ENCODE results near the gene SPHKAP.

SPHKAP gene

DNA sequence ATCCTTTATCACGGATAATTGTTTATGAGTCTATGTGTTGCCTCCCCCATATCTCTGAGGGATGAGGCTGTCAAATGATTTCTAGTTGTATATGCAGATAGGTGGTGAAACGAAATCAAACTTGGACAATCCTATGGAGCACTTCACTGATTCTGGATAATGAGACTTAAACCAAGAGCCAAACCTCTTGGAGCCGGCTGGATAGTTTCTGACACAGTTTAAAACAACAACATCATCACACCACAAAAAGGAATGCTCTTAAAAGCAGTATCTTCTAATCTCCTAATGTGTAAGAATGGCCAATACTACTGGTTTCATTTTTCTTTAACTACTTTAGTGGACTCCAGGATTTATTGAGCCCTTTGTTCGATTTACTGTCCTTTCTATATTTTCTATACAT is 36.5 kb downstream of the SPHKAP start:
- Histone ChIP-seq H3K36me3 (ENCODE audit: control insufficient read depth, insufficient read depth, low read length) (no peaks in the 10 kb centered on the region), H3K27me3 (ENCODE audit: control insufficient read depth, insufficient read depth, low read length) (no peaks in the 10 kb centered on the region), H3K27ac (ENCODE audit: low read depth, low read length) (no peak overlapping the region), H3K9me3 (ENCODE audit: control insufficient read depth, insufficient read depth, low read depth, low read length) (no peaks in the 10 kb centered on the region), H3K4me3 (ENCODE audit: low read depth, low read length) (no peak overlapping the region), H3K9ac (ENCODE audit: low read length) (no peak overlapping the region), H3K4me1 (ENCODE audit: control insufficient read depth, insufficient read depth, low read length) (no peaks in the 10 kb centered on the region)

DNA sequence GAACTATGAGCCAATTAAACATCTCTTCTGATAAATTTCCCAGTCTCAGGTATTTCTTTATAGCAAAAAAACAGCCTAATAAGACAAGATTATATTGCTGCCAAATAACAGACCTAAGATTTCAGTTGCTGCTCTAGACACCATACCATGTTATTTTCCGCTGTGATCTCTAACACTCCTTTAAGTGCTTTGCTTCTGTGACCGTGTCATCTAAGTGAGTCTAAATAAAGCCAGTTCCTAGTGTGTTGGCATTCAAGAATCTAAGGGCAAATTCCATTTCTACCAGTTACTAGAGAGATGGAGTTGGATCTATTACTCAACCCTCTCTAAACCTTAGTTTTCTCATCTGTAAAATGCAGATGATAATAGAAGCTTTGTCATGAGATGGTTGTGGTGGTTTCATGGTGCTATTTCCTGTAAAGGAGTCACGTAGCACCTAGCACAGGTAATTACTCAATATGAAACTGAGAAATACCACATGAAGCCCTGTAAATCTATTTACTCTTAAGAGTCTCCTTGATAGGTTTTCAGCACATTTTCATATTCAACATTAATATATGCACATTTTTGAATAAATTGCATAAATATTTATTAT is 40.5 kb downstream of the SPHKAP start:
- Histone ChIP-seq H3K4me3 (ENCODE audit: low read depth, low read length) (no peak overlapping the region), H3K9ac (ENCODE audit: low read length) (no peak overlapping the region), H3K9me3 (ENCODE audit: control insufficient read depth, insufficient read depth, low read depth, low read length) (no peaks in the 10 kb centered on the region), H3K27me3 (ENCODE audit: control insufficient read depth, insufficient read depth, low read length) (no peaks in the 10 kb centered on the region), H3K4me1 (ENCODE audit: control insufficient read depth, insufficient read depth, low read length) (no peaks in the 10 kb centered on the region), H3K27ac (ENCODE audit: low read depth, low read length) (no peak overlapping the region), H3K36me3 (ENCODE audit: control insufficient read depth, insufficient read depth, low read length) (no peaks in the 10 kb centered on the region)

DNA sequence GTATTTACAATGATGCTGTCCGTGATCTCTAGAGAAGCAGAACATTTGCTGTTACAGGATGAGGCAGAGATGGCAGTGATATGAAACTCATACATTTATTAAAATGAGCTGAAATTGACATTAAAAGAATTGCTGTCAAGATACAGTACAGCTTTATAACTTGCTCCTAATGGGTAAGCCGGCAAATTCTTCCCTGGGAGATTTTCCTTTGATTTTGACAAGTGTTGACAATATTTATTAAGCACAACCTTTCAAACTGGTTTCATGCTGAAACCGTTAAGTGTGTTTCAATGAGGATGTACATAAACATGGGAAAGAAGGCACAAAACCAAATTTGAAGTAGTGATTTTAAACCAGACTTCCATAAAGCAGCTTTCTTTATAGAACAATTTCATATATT is 45.5 kb downstream of the SPHKAP start:
- no peaks in the 10 kb centered on the region for H3K9me3 ChIP-seq (ENCODE audit: control insufficient read depth, insufficient read depth, low read depth, low read length)
- no peaks in the 10 kb centered on the region for H3K36me3 ChIP-seq (ENCODE audit: control insufficient read depth, insufficient read depth, low read length)
- H3K9ac ChIP-seq (ENCODE audit: low read length): no peak overlapping the region
- no peak overlapping the region for H3K4me3 ChIP-seq (ENCODE audit: low read depth, low read length)
- H3K27ac ChIP-seq (ENCODE audit: low read depth, low read length): no peak overlapping the region
- H3K27me3 ChIP-seq (ENCODE audit: control insufficient read depth, insufficient read depth, low read length): no peaks in the 10 kb centered on the region
- no peaks in the 10 kb centered on the region for H3K4me1 ChIP-seq (ENCODE audit: control insufficient read depth, insufficient read depth, low read length)

DNA sequence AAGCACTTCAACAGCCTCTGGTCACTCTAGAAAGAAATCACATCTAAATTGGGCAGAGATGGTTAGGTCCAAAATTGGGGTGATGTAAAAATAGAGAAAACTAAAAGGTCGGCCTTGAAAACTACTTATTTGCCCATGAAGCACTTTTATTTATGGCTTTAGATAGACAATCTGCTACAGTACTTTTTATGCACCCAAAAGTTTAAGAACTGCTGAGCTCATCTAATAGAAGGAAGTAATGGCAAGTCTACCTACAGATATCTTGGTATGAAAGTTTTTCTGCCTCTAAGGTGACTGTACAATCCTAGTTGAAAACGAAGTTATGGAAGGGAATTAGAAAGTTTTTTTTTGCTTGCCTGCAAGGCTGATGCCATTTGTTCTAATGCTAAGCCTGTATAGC is 46.2 kb downstream of the SPHKAP start:
- no peaks in the 10 kb centered on the region for H3K4me1 ChIP-seq (ENCODE audit: control insufficient read depth, insufficient read depth, low read length)
- no peak overlapping the region for H3K27ac ChIP-seq (ENCODE audit: low read depth, low read length)
- H3K9ac ChIP-seq (ENCODE audit: low read length): no peak overlapping the region
- H3K4me3 ChIP-seq (ENCODE audit: low read depth, low read length): no peak overlapping the region
- H3K27me3 ChIP-seq (ENCODE audit: control insufficient read depth, insufficient read depth, low read length): no peaks in the 10 kb centered on the region
- H3K9me3 ChIP-seq (ENCODE audit: control insufficient read depth, insufficient read depth, low read depth, low read length): no peaks in the 10 kb centered on the region
- H3K36me3 ChIP-seq (ENCODE audit: control insufficient read depth, insufficient read depth, low read length): no peaks in the 10 kb centered on the region

DNA sequence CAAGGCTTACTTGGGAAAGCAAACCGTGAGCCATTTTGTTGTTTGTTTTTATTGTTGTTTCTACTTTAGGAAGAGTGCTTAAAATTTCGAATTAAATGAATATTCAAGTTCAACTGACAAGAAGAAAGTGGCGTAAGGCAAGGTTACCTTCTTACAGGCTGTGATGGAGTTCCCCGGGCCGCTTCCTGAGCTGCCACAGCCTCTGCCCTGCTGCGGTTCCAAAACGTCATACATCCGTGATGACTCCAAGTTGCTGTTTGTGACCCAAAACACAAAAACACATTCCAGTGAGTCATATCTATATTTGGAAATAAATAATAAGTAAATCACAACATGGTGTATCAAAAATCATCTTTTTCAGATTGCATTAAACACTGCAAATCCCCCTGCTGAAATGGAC is 49.7 kb downstream of the SPHKAP start:
- no peak overlapping the region for H3K4me3 ChIP-seq (ENCODE audit: low read depth, low read length)
- H3K36me3 ChIP-seq (ENCODE audit: control insufficient read depth, insufficient read depth, low read length): no peaks in the 10 kb centered on the region
- no peak overlapping the region for H3K27ac ChIP-seq (ENCODE audit: low read depth, low read length)
- H3K9ac ChIP-seq (ENCODE audit: low read length): no peak overlapping the region
- H3K4me1 ChIP-seq (ENCODE audit: control insufficient read depth, insufficient read depth, low read length): no peaks in the 10 kb centered on the region
- no peaks in the 10 kb centered on the region for H3K27me3 ChIP-seq (ENCODE audit: control insufficient read depth, insufficient read depth, low read length)
- no peaks in the 10 kb centered on the region for H3K9me3 ChIP-seq (ENCODE audit: control insufficient read depth, insufficient read depth, low read depth, low read length)

DNA sequence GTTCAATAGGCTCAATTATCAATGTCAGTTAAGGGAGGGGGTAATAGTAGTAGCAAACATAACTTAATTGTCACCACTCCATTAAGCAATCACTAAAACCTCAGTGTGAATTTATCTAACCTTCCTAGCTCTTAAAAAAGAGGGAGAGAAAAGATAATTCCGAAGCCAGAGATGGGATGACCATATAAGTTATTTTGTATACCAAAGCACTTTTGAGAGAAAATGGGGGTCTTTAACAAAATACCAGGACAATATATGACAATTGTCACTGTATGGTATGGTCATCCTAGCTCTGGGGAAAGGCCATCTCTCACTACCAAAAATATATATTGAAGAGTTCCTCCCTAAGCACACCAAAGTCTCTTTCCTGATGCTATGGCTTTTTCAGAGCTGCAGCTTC is 55.1 kb downstream of the SPHKAP start:
- Histone ChIP-seq H3K4me1 (ENCODE audit: control insufficient read depth, insufficient read depth, low read length) (no peaks in the 10 kb centered on the region), H3K9me3 (ENCODE audit: control insufficient read depth, insufficient read depth, low read depth, low read length) (no peaks in the 10 kb centered on the region), H3K9ac (ENCODE audit: low read length) (no peak overlapping the region), H3K27me3 (ENCODE audit: control insufficient read depth, insufficient read depth, low read length) (no peaks in the 10 kb centered on the region), H3K4me3 (ENCODE audit: low read depth, low read length) (no peak overlapping the region), H3K36me3 (ENCODE audit: control insufficient read depth, insufficient read depth, low read length) (no peaks in the 10 kb centered on the region), H3K27ac (ENCODE audit: low read depth, low read length) (no peak overlapping the region)

DNA sequence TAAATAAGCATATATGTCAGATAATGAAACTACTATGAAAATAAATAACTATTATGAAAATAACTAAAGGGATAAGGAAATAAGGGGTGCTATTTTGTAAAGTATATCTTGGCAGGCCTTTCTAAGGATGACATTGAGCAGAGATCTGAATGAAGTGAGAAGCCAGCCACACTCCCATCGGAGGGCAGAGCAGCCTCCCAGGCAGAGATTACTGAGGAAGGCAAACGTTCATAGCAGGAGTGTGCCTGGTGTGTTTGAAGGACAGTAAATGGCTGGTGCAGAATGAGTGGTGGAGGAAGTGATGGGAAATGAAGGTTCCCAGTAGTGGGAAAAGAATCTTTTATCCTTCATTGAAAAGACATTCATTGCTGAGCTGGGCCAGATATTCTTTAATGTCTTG is 62.5 kb downstream of the SPHKAP start:
- Histone ChIP-seq H3K4me3 (ENCODE audit: low read depth, low read length) (no peak overlapping the region), H3K4me1 (ENCODE audit: control insufficient read depth, insufficient read depth, low read length) (no peaks in the 10 kb centered on the region), H3K9ac (ENCODE audit: low read length) (no peak overlapping the region), H3K27me3 (ENCODE audit: control insufficient read depth, insufficient read depth, low read length) (no peaks in the 10 kb centered on the region), H3K27ac (ENCODE audit: low read depth, low read length) (no peak overlapping the region), H3K9me3 (ENCODE audit: control insufficient read depth, insufficient read depth, low read depth, low read length) (no peaks in the 10 kb centered on the region), H3K36me3 (ENCODE audit: control insufficient read depth, insufficient read depth, low read length) (no peaks in the 10 kb centered on the region)

DNA sequence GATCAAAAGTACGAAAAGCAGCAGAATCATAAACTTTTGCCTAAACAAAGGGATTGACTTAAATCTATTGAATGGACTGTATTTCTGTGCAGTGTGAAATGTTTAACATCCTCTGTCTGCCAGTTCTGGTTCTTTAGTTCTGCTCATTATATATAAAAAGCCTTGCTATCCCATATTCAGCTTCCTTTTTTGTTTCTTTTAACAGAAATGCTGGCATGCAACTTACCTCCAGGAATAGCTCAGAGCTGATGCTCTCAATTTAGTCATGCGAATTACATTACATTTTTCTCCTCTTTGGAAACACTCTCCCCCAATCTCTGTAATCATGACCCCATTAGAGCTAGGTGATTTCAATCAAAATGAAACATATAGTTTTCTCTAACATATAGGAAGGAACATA is 73.6 kb downstream of the SPHKAP start:
- Histone ChIP-seq H3K4me1 (ENCODE audit: control insufficient read depth, insufficient read depth, low read length) (no peaks in the 10 kb centered on the region), H3K36me3 (ENCODE audit: control insufficient read depth, insufficient read depth, low read length) (no peaks in the 10 kb centered on the region), H3K4me3 (ENCODE audit: low read depth, low read length) (no peak overlapping the region), H3K9me3 (ENCODE audit: control insufficient read depth, insufficient read depth, low read depth, low read length) (no peaks in the 10 kb centered on the region), H3K27me3 (ENCODE audit: control insufficient read depth, insufficient read depth, low read length) (no peaks in the 10 kb centered on the region), H3K27ac (ENCODE audit: low read depth, low read length) (no peak overlapping the region), H3K9ac (ENCODE audit: low read length) (no peak overlapping the region)

DNA sequence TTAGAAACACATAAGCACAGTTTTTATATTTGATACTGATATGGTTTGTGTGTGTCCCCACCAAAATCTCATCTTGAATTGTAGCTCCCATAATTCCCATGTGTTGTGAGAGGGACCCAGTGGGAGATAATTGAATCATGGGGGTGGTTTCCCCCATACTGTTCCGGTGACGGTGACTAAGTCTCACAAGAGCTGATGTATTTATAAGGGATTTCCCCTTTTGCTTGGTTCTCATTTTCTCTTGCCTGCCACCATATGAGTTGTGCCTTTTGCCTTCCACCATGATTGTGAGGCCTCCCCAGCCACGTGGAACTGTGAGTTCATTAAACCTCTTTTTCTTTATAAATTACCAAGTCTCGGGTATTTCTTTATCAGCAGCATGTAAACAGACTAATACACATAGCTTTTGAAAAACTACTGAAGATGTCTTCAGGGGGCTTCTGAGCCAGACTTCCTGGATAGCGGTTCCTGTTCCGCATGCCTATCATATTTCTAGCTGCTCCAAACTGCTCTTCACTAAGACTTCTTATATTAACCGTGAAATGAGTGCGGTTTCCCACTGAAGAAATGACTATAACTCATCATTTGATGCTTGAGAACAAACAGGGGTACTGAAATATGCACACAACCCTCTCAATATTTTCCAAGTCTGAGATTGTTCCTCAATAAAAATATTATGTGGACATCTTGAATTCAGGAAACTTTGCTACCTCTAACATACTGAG is 75.8 kb downstream of the SPHKAP start:
- no peaks in the 10 kb centered on the region for H3K9me3 ChIP-seq (ENCODE audit: control insufficient read depth, insufficient read depth, low read depth, low read length)

DNA sequence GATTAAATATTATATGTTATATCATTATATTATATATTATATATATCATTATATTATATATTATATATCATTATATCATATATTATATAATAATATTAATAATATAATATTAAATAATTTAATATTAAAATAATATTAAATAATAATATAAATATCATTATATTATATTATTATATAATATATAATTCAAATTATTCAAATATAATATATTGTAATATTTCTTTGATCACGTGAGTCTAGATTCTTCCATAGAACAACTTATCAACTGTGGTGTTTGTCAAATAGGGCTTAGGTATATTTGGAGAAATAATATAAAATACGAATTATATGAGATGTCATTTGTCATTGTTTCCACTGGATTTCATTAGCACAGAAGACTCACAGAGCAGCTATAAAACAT is 77.3 kb downstream of the SPHKAP start:
- Histone ChIP-seq H3K27ac (ENCODE audit: low read depth, low read length) (no peak overlapping the region), H3K4me3 (ENCODE audit: low read depth, low read length) (no peak overlapping the region), H3K9me3 (ENCODE audit: control insufficient read depth, insufficient read depth, low read depth, low read length) (no peaks in the 10 kb centered on the region), H3K9ac (ENCODE audit: low read length) (no peak overlapping the region), H3K4me1 (ENCODE audit: control insufficient read depth, insufficient read depth, low read length) (no peaks in the 10 kb centered on the region), H3K27me3 (ENCODE audit: control insufficient read depth, insufficient read depth, low read length) (no peaks in the 10 kb centered on the region), H3K36me3 (ENCODE audit: control insufficient read depth, insufficient read depth, low read length) (no peaks in the 10 kb centered on the region)

More for the DNA sequence above, 75.8 kb downstream of the SPHKAP start:
- no peak overlapping the region for H3K27ac ChIP-seq (ENCODE audit: low read depth, low read length)
- no peaks in the 10 kb centered on the region for H3K36me3 ChIP-seq (ENCODE audit: control insufficient read depth, insufficient read depth, low read length)
- no peaks in the 10 kb centered on the region for H3K27me3 ChIP-seq (ENCODE audit: control insufficient read depth, insufficient read depth, low read length)
- H3K4me3 ChIP-seq (ENCODE audit: low read depth, low read length): no peak overlapping the region
- H3K4me1 ChIP-seq (ENCODE audit: control insufficient read depth, insufficient read depth, low read length): no peaks in the 10 kb centered on the region
- H3K9ac ChIP-seq (ENCODE audit: low read length): no peak overlapping the region

DNA sequence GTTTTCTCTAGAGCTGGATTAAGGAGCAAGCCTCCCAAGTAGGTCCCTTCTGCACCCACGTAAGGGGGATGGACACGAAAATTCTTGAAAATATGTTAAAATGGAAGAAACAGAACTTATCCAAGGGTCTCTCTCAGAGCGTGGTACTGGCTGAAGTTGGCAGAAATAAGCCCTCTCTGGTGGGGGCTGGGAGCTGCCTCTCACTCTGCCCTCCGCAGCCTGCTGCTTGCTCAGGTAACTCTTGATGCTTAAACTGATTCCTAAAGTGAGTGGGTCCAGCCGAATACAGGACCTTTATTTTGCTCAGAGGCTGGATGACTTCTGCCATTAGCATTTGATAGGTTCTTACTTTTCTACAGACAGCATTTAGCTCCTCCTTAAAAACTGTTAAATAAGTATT is 78.1 kb downstream of the SPHKAP start:
- H3K9me3 ChIP-seq (ENCODE audit: control insufficient read depth, insufficient read depth, low read depth, low read length): no peaks in the 10 kb centered on the region

More for the DNA sequence above, 78.1 kb downstream of the SPHKAP start:
- H3K9ac ChIP-seq (ENCODE audit: low read length): no peak overlapping the region
- no peaks in the 10 kb centered on the region for H3K4me1 ChIP-seq (ENCODE audit: control insufficient read depth, insufficient read depth, low read length)
- H3K4me3 ChIP-seq (ENCODE audit: low read depth, low read length): no peak overlapping the region
- no peaks in the 10 kb centered on the region for H3K36me3 ChIP-seq (ENCODE audit: control insufficient read depth, insufficient read depth, low read length)
- H3K27me3 ChIP-seq (ENCODE audit: control insufficient read depth, insufficient read depth, low read length): no peaks in the 10 kb centered on the region
- H3K27ac ChIP-seq (ENCODE audit: low read depth, low read length): no peak overlapping the region
